HK-2 (cell line): ENCODE data around the gene CERK.
"Not testable (repeated sequence)": the region's sequence is repeated elsewhere in the genome, so short reads cannot be mapped to it uniquely, and the experiment has no call there.

ENCODE experiments used
- DNase-seq: peaks from one replicate; pipeline ENCODE4 v3.0.0-alpha.2; 2018; ENCODE audit not compliant: unreplicated experiment

The CERK gene

GRCh38 chr22:46648225-46648820, 89.7 kb downstream of the CERK start:
- not testable (repeated sequence) for DNase-seq

GRCh38 chr22:46646531-46647215, 91.4 kb downstream of the CERK start:
- DNase-seq = no peak

GRCh38 chr22:46642840-46643480, 95.1 kb downstream of the CERK start:
- not testable (repeated sequence) for DNase-seq

- no peak for DNase-seq
These were observed 96.2 kb downstream of the CERK start for GRCh38 chr22:46641811-46642266.

GRCh38 chr22:46640293-46641055, 97.6 kb downstream of the CERK start:
- no peak for DNase-seq

GRCh38 chr22:46639843-46640242, 98.2 kb downstream of the CERK start:
- no peak for DNase-seq

- DNase-seq = no peak
These were observed 99.2 kb downstream of the CERK start for GRCh38 chr22:46638601-46639431.

GRCh38 chr22:46637711-46638600, 100.1 kb downstream of the CERK start:
- no peak for DNase-seq

- DNase-seq = no peak
These were observed 101.6 kb downstream of the CERK start for GRCh38 chr22:46636221-46637002.

- DNase-seq = no peak
These were observed 102.3 kb downstream of the CERK start for GRCh38 chr22:46635756-46636155.

- DNase-seq = not testable (repeated sequence)
These were observed 102.9 kb downstream of the CERK start for GRCh38 chr22:46634973-46635685.
